OCI-LY3 (cell line): ENCODE data around the gene AMMECR1.

Experiments used
- H2AFZ ChIP-seq: fragments of 200-600, 300-600 bp; shearing (Covaris generic); 2 replicates; pipeline ENCODE4 v1.6.0; 2014; ENCODE audit warnings: antibody characterized with exemption, low read depth, low read length
- H3K27ac ChIP-seq: fragments of 200-600, 300-600 bp; sonication (generic); 2 replicates; pipeline ENCODE4 v1.5.1; 2014; ENCODE audit warnings: mild to moderate bottlenecking, low read length, moderate library complexity, mixed read lengths
- H3K27me3 ChIP-seq: fragments of 200-600, 300-600 bp; sonication (generic); 2 replicates; pipeline ENCODE4 v1.6.1; 2014; ENCODE audit warnings: low read depth, low read length, mixed read lengths
- H3K36me3 ChIP-seq: fragments of 200-600, 300-600 bp; sonication (generic); replicated peaks from 2 replicates; pipeline ENCODE3; 2014; ENCODE audit warnings: low read depth, low read length, mixed read lengths
- H3K4me1 ChIP-seq: fragments of 300-600, 200-600 bp; sonication (generic); 2 replicates; pipeline ENCODE4 v1.6.1; 2014; ENCODE audit warnings: low read length, mixed read lengths
- H3K4me2 ChIP-seq: fragments of 200-600, 300-600 bp; sonication (generic); 2 replicates; pipeline ENCODE4 v1.6.1; 2014; ENCODE audit warnings: low read length, mixed read lengths
- H3K4me3 ChIP-seq: fragments of 300-600, 200-600 bp; sonication (generic); 2 replicates; pipeline ENCODE4 v1.5.1; 2014; ENCODE audit warnings: antibody characterized with exemption, mild to moderate bottlenecking, low read length, moderate library complexity
- H3K79me2 ChIP-seq: fragments of 300-600, 200-600 bp; shearing (Covaris generic); 2 replicates; pipeline ENCODE4 v1.6.1; 2014; ENCODE audit warnings: mild to moderate bottlenecking, low read length, mixed read lengths
- H3K9ac ChIP-seq: fragments of 300-600, 200-600 bp; shearing (Covaris generic); 2 replicates; pipeline ENCODE4 v1.6.0; 2014; ENCODE audit warnings: mild to moderate bottlenecking, low read length, moderate library complexity
- H3K9me3 ChIP-seq: fragments of 200-600, 300-600 bp; shearing (Covaris generic); 2 replicates; pipeline ENCODE4 v1.6.1; 2014; ENCODE audit warnings: low read length, mixed read lengths; ENCODE audit not compliant: insufficient read depth
- H4K20me1 ChIP-seq: fragments of 200-600, 300-600 bp; sonication (generic); 2 replicates; pipeline ENCODE4 v1.6.1; 2016; ENCODE audit warnings: low read length, mixed read lengths; ENCODE audit not compliant: insufficient read depth
- CTCF ChIP-seq: fragments of 200-600, 300-600 bp; sonication (generic); IDR thresholded peaks from 2 replicates; pipeline ENCODE4 v1.5.1; 2014; ENCODE audit warnings: antibody characterized with exemption, low read length, low read depth
- EZH2phosphoT487 ChIP-seq: fragments of 200-600 bp; shearing (Covaris generic); IDR thresholded peaks from 2 replicates; pipeline ENCODE4 v1.6.1; 2018; ENCODE audit warnings: antibody characterized with exemption, mixed run types, low read depth

Gene AMMECR1

GRCh38 chrX:110167952-110168451 is 149.9 kb downstream of the AMMECR1 start:
- Histone ChIP-seq H3K4me3 (no peak overlapping the region), H3K4me2 (no peak overlapping the region)
- no peak for TF ChIP-seq EZH2phosphoT487
- TF ChIP-seq CTCF: peak; percentile 63

GRCh38 chrX:110163488-110163887 is 154.4 kb downstream of the AMMECR1 start:
- Histone ChIP-seq H3K4me2 (no peak overlapping the region), H2AFZ (no peak overlapping the region), H3K9ac (no peak overlapping the region), H4K20me1 (peaks cover 10% of the 10 kb centered on the region; the same call in 1 of the 2 replicates), H3K9me3 (no peaks in the 10 kb centered on the region), H3K79me2 (no peaks in the 10 kb centered on the region), H3K27ac (no peak overlapping the region), H3K4me3 (no peak overlapping the region), H3K27me3 (no peaks in the 10 kb centered on the region), H3K36me3 (no peaks in the 10 kb centered on the region), H3K4me1 (peaks cover 34% of the 10 kb centered on the region)
- TF ChIP-seq CTCF: no peak
- TF ChIP-seq EZH2phosphoT487: no peak

More at GRCh38 chrX:110167952-110168451, 149.9 kb downstream of the AMMECR1 start:
- Histone ChIP-seq H3K27ac (no peak overlapping the region), H3K79me2 (no peaks in the 10 kb centered on the region), H4K20me1 (no peaks in the 10 kb centered on the region), H3K9ac (no peak overlapping the region), H3K9me3 (no peaks in the 10 kb centered on the region), H3K4me1 (peaks cover 35% of the 10 kb centered on the region), H3K27me3 (no peaks in the 10 kb centered on the region), H2AFZ (no peak overlapping the region), H3K36me3 (peaks cover 9% of the 10 kb centered on the region)

GRCh38 chrX:110162867-110163266 is 155.0 kb downstream of the AMMECR1 start:
- TF ChIP-seq CTCF: no peak
- no peak for TF ChIP-seq EZH2phosphoT487
- Histone ChIP-seq H2AFZ (no peak overlapping the region), H3K9me3 (no peaks in the 10 kb centered on the region), H3K4me3 (no peak overlapping the region), H4K20me1 (peaks cover 10% of the 10 kb centered on the region; the same call in 1 of the 2 replicates), H3K4me1 (peaks cover 34% of the 10 kb centered on the region), H3K36me3 (no peaks in the 10 kb centered on the region), H3K4me2 (no peak overlapping the region), H3K27me3 (no peaks in the 10 kb centered on the region), H3K27ac (no peak overlapping the region), H3K9ac (no peak overlapping the region), H3K79me2 (no peaks in the 10 kb centered on the region)

- no peak for TF ChIP-seq EZH2phosphoT487
- TF ChIP-seq CTCF: no peak
- Histone ChIP-seq H4K20me1 (peaks cover 10% of the 10 kb centered on the region; the same call in 1 of the 2 replicates), H3K36me3 (no peaks in the 10 kb centered on the region), H3K9me3 (no peaks in the 10 kb centered on the region), H3K79me2 (no peaks in the 10 kb centered on the region), H2AFZ (no peak overlapping the region), H3K4me3 (no peak overlapping the region), H3K4me1 (peaks cover 30% of the 10 kb centered on the region), H3K4me2 (no peak overlapping the region), H3K27me3 (no peaks in the 10 kb centered on the region), H3K9ac (no peak overlapping the region), H3K27ac (no peak overlapping the region)
Observed at GRCh38 chrX:110162131-110162530, 155.8 kb downstream of the AMMECR1 start.
